Pancreas (tissue), 10 donors: ENCODE results near the gene BPI. TPM values are rescaled to one million over a fixed set of nuclear protein-coding genes. Genes with fewer than 3 reads are reported as not detected.

Source experiments
- ATAC-seq, 4 donors: fragments of 200-7000 bp; cut with Tn5 transposase; one replicate each; pipeline versions ENCODE4 v1.8.0 to v1.9.1; 2020; ENCODE audit warnings: mild to moderate bottlenecking in 4 of 4, moderate library complexity in 4 of 4
- DNase-seq, 6 donors: peaks; one replicate each; pipeline ENCODE4 v3.0.0-alpha.2; 2020
- FAIRE-seq: peaks from 2 replicates; lab custom pipeline; 2012; peaks lifted over from hg19 to GRCh38; lab: Jason Lieb, UNC
- H3K27ac ChIP-seq, 4 donors: fragments of 200-600 bp; sonication (generic); 1 replicate in 3 of 4; 2 replicates in 1 of 4; pipeline versions ENCODE4 v1.5.0 to v1.8.0; 2020
- H3K27me3 ChIP-seq, 4 donors: fragments of 200-600 bp; one replicate each; pipeline ENCODE4 v1.8.0; 2021
- H3K36me3 ChIP-seq, 3 donors: fragments of 200-600 bp; sonication (generic) in 1 of 3; one replicate each; pipeline versions ENCODE4 v1.5.0 to v1.8.0; 2020 to 2021
- H3K4me1 ChIP-seq, 3 donors: fragments of 200-600 bp; one replicate each; pipeline ENCODE4 v1.8.0; 2021
- H3K4me3 ChIP-seq, 4 donors: fragments of 200-600 bp; sonication (generic) in 2 of 4; one replicate each; pipeline versions ENCODE4 v1.5.0 to v1.8.0; 2020 to 2021
- H3K9me3 ChIP-seq, 4 donors: fragments of 200-600 bp; one replicate each; pipeline ENCODE4 v1.8.0; 2021
- WGBS, 2 donors: extraction: QIAGEN DNeasy Blood & Tissue Kit; methylation state at CpG; one replicate each; pipeline ENCODE4 v1.1.7; 2013; 5-methylcytosine and 5-hydroxymethylcytosine counted together
- intact Hi-C, 3 donors: fragments of 100-400 bp; cut with DNase I; formaldehyde crosslinking; loops; one replicate each; pipeline versions ENCODE4 v1.11.1 to v1.14.2; 2022
- polyA plus RNA-seq, 2 donors: library from polyadenylated mRNA; stranded (reverse); fragments of 200-250 nt; gene quantifications; one replicate each; pipeline ENCODE4 v1.2.3, GENCODE V29; 2013
- total RNA-seq, 6 donors: library from RNA; stranded (reverse); fragmentation: NEBNext Ultra II Directional in 4 of 6; extraction: Animal tissue kit (Norgen Biotek cat#: 25700) in 4 of 6; gene quantifications; one replicate each; pipeline versions ENCODE4 v1.2.1 to v1.2.4, GENCODE V29; 2021 to 2023
- TF ChIP-seq, protein P1 (sequence below), 4 donors: fragments of 200-600 bp; sonication (generic) in 3 of 4; IDR thresholded peaks; one replicate each; pipeline versions ENCODE4 v1.5.0 to v1.8.0; 2021; ENCODE audit warnings: antibody characterized with exemption in 4 of 4
- donor health status: healthy with polysubstance abuse.
- donor health status: DM: no; HTN: no; CAD: no; lungs with moderate emphysema.
- donor health status: DM: no; HTN: no; CAD: no.
- donor health status: control.
- donor health status: control.
- donor health status: Bipolar disorder and iron deficiency.
- donor health status: DM: yes; HTN: yes; CAD: no.
- donor health status: DM: no; HTN: no; CAD: no.
- donor health status: DM: no; HTN: no; CAD: no.
- donor health status: DM: yes; HTN: yes; CAD: no.

The BPI gene
- total and polyA plus RNA-seq, 8 donors: 0.66 TPM; not detected in 7

- 28 to 34% methylated on average over 21 of the region's 21 CpGs for WGBS, 2 donors
- DNase-seq (no peak), ATAC-seq (peak in 1 of 4 donors; percentile 41), FAIRE-seq (no peak)
- TF ChIP-seq, protein P1, sequence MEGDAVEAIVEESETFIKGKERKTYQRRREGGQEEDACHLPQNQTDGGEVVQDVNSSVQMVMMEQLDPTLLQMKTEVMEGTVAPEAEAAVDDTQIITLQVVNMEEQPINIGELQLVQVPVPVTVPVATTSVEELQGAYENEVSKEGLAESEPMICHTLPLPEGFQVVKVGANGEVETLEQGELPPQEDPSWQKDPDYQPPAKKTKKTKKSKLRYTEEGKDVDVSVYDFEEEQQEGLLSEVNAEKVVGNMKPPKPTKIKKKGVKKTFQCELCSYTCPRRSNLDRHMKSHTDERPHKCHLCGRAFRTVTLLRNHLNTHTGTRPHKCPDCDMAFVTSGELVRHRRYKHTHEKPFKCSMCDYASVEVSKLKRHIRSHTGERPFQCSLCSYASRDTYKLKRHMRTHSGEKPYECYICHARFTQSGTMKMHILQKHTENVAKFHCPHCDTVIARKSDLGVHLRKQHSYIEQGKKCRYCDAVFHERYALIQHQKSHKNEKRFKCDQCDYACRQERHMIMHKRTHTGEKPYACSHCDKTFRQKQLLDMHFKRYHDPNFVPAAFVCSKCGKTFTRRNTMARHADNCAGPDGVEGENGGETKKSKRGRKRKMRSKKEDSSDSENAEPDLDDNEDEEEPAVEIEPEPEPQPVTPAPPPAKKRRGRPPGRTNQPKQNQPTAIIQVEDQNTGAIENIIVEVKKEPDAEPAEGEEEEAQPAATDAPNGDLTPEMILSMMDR (IDR thresholded peaks at IDR 0.05): no peak
- H3K27ac ChIP-seq: no peak overlapping the region
- H3K4me3 ChIP-seq: no peak overlapping the region
- H3K4me1 ChIP-seq: no peaks in the 10 kb centered on the region
- no peaks in the 10 kb centered on the region for H3K9me3 ChIP-seq
- no peaks in the 10 kb centered on the region for H3K36me3 ChIP-seq
- no peaks in the 10 kb centered on the region for H3K27me3 ChIP-seq
- intact Hi-C loops: no loop called here
Measured at GRCh38 chr20:38290829-38291814, 12.8 kb upstream of the BPI start.

DNA sequence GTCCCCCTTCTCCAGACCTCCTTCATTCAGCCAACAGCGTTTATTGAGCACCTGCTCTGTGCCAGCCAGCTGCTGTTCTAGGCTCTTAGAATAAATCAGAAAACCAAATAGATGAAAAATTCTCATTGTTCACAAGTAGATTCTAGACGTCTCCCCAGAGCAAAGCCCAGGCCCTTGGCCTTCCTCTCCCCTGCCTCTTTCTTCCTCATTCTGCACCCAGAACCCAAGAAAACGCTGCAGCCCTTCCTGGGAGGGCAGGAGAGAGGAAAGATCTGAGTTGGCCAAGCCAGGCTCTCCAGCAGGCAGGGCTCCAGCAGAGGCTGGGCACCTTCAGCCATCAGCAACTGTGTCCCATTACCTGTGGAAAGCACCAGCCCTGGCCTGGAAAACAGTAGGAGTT lies 12.0 kb upstream of the BPI start:
- intact Hi-C loops: no loop called here
- Histone ChIP-seq H3K36me3 (no peaks in the 10 kb centered on the region), H3K4me3 (no peak overlapping the region), H3K27me3 (no peaks in the 10 kb centered on the region), H3K4me1 (no peaks in the 10 kb centered on the region), H3K9me3 (no peaks in the 10 kb centered on the region), H3K27ac (no peak overlapping the region)
- TF ChIP-seq, protein P1 (IDR thresholded peaks at IDR 0.05): no peak
- no peak for FAIRE-seq
- no peak for DNase-seq
- ATAC-seq: no peak
- 43 to 52% methylated on average over 3 of the region's 3 CpGs for WGBS, 2 donors

DNA sequence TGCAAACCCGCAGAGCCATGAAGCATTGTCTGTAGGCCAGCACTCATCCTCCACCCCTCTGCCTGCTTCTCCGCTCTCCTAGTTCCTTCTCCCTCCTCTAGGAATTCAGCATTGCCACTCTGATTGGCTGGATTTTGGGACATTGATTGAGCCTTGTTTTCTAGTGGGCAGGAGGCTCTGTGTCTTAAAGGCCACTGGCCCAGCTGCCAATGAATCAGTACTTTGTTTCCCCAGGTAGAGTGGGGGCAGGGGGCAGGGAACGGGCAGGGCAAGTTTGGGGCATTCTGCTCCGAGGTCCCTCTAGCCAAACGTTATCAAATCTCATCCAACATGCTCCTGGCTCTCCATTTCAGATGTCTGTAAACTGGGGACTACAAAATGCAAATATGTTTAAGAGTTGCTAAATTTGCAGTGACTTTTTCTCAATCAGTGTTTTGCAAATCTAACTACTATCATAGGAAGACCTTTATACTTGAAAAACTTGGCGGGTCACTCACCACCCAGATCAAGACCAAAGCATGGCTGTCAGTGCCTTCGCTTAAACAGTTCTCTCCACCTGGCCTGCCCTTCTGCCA lies 10.4 kb upstream of the BPI start:
- WGBS, 2 donors: 41 to 46% methylated on average over 7 of the region's 7 CpGs
- H3K4me1 ChIP-seq: no peaks in the 10 kb centered on the region
- intact Hi-C loops: no loop called here
- no peaks in the 10 kb centered on the region for H3K36me3 ChIP-seq
- H3K27ac ChIP-seq: no peak overlapping the region
- ATAC-seq (no peak), FAIRE-seq (no peak), DNase-seq (no peak)
- TF ChIP-seq, protein P1 (IDR thresholded peaks at IDR 0.05): no peak
- no peak overlapping the region for H3K4me3 ChIP-seq
- H3K27me3 ChIP-seq: no peaks in the 10 kb centered on the region
- no peaks in the 10 kb centered on the region for H3K9me3 ChIP-seq

- no peak for DNase-seq
- no peak for ATAC-seq
- TF ChIP-seq, protein P1 (IDR thresholded peaks at IDR 0.05): no peak
- H3K4me1 ChIP-seq: no peaks in the 10 kb centered on the region
- H3K27ac ChIP-seq: no peak overlapping the region
- intact Hi-C loops: no loop called here
- FAIRE-seq: no peak
- WGBS, 2 donors: 75 to 81% methylated on average over 11 of the region's 11 CpGs
- no peaks in the 10 kb centered on the region for H3K27me3 ChIP-seq
- no peaks in the 10 kb centered on the region for H3K36me3 ChIP-seq
- no peaks in the 10 kb centered on the region for H3K9me3 ChIP-seq
- no peak overlapping the region for H3K4me3 ChIP-seq
Measured at GRCh38 chr20:38294076-38294591, 9.8 kb upstream of the BPI start.
